Prostate gland (tissue), 2 donors: Measurements from ENCODE around the gene VPS18. TPM values are rescaled to one million over a fixed set of nuclear protein-coding genes. Genes with fewer than 3 reads are reported as not detected.

ENCODE experiments used
- DNase-seq: peaks from one replicate; pipeline ENCODE4 v3.0.0-alpha.2; 2019; ENCODE audit warnings: low spot score
- H3K27ac ChIP-seq, 2 donors: fragments of 200-600 bp; sonication (generic); 2 replicates each; pipeline ENCODE4 v1.5.1; 2017 to 2019
- H3K27me3 ChIP-seq: fragments of 200-600 bp; sonication (generic); replicated peaks from 2 replicates; pipeline ENCODE4 v1.5.1; 2019; ENCODE audit not compliant: insufficient read depth
- H3K36me3 ChIP-seq, 2 donors: fragments of 200-600 bp; sonication (generic); 1 replicate in 1 of 2; 2 replicates in 1 of 2; pipeline versions ENCODE4 v1.5.1 to v1.8.1; 2017 to 2019
- H3K4me1 ChIP-seq: fragments of 200-600 bp; sonication (generic); replicated peaks from 2 replicates; pipeline ENCODE4 v1.5.1; 2019
- H3K4me3 ChIP-seq, 2 donors: fragments of 200-600 bp; sonication (generic); 2 replicates each; pipeline ENCODE4 v1.5.1; 2017 to 2019
- H3K9me3 ChIP-seq: fragments of 200-600 bp; sonication (generic); 2 replicates; pipeline ENCODE4 v1.5.1; 2017
- POLR2A ChIP-seq: fragments of 450-650 bp; IDR thresholded peaks from one replicate; pipeline ENCODE4 v1.6.1; 2016; ENCODE audit warnings: antibody characterized with exemption, mild to moderate bottlenecking
- POLR2AphosphoS5 ChIP-seq: sonication (generic); formaldehyde crosslinking; IDR thresholded peaks from one replicate; pipeline ENCODE4 v1.6.1; 2017; ENCODE audit warnings: antibody characterized with exemption
- WGBS: methylation state at CpG from one replicate; pipeline ENCODE4 v1.1.5; 2018; 5-methylcytosine and 5-hydroxymethylcytosine counted together
- intact Hi-C: fragments of 100-400 bp; cut with DNase I; formaldehyde crosslinking; loops from one replicate; pipeline ENCODE4 v1.14.2; 2022
- total RNA-seq, 2 donors: library from RNA; depleted of rRNA; stranded (reverse); fragments of >200 nt; gene quantifications; one replicate each; pipeline ENCODE4 v1.1.0, GENCODE V29; 2016
- TF ChIP-seq, protein P1 (sequence below), 4 experiments: fragments of 200-600 bp in 2 of 4; fragments of 450-650 bp in 2 of 4; sonication (generic) in 2 of 4; IDR thresholded peaks; 1 replicate in 3 of 4; 2 replicates in 1 of 4; pipeline ENCODE4 v1.5.1; 2016 to 2019; ENCODE audit warnings: antibody characterized with exemption in 4 of 4, mild to moderate bottlenecking in 2 of 4, moderate library complexity in 2 of 4

VPS18 gene
- total RNA-seq, 2 donors from 2014 or later, result 32.4 to 39.0 TPM

DNA sequence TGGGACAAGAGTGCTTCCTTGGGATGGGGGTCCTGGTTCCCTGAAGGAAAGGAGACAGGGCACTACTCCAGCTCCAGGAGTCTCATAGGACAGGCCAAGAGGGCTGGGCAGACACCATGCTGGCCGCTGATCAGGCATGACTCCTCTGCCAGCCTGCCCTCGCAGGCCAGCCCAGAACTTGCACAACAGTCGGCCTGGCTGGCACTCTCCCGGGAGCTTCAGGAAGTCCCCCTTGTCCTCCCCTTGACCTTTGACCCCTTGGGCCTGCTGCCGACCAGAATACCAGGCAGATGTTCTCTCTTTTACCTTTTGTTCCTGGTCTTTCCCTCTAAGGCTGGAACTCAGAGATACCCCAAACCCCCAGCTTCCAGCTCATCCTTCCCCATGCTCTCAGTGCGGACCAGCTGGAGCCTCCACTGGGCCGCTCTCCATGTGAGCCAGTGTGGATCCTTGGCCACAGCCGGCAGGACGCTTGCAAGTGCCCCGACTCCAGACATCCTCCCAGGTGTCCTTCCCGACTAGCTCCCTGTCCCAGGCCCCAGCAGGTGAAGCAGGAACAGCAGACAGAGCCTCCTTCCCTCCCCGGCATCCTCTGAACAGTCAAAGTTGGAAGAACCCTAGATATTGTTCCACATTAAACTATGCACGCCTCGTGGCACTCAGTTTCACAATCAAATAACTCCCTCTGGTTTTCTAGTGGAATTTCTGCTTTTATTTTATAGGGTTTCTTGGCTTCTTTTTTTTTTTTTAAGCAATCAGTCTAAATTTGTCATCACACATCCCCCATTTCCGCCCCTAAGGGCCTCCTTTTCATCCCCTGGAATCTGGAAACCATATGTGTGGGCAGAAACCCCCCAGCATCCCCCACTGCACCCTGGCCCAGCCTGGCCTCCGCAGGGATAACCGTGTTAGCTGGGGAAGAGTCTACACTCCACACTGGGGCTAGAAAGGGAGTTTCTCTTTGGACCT lies 15.7 kb downstream of the VPS18 start:
- 62% methylated on average over 17 of the region's 17 CpGs for WGBS
- no peak for DNase-seq
- Histone ChIP-seq H3K27ac (no peak overlapping the region), H3K9me3 (no peaks in the 10 kb centered on the region), H3K27me3 (no peaks in the 10 kb centered on the region), H3K36me3 (no peaks in the 10 kb centered on the region), H3K4me3 (no peak overlapping the region), H3K4me1 (peaks cover 19% of the 10 kb centered on the region)
- TF ChIP-seq POLR2A (no peak), POLR2AphosphoS5 (no peak)
- TF ChIP-seq, protein P1, sequence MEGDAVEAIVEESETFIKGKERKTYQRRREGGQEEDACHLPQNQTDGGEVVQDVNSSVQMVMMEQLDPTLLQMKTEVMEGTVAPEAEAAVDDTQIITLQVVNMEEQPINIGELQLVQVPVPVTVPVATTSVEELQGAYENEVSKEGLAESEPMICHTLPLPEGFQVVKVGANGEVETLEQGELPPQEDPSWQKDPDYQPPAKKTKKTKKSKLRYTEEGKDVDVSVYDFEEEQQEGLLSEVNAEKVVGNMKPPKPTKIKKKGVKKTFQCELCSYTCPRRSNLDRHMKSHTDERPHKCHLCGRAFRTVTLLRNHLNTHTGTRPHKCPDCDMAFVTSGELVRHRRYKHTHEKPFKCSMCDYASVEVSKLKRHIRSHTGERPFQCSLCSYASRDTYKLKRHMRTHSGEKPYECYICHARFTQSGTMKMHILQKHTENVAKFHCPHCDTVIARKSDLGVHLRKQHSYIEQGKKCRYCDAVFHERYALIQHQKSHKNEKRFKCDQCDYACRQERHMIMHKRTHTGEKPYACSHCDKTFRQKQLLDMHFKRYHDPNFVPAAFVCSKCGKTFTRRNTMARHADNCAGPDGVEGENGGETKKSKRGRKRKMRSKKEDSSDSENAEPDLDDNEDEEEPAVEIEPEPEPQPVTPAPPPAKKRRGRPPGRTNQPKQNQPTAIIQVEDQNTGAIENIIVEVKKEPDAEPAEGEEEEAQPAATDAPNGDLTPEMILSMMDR (IDR thresholded peaks at IDR 0.05), result no peak
- intact Hi-C loops, result loop anchor here (5.0 to 10.0 kb wide), 3 partner anchors 32 to 272 kb away; partner anchors contain the start of gene INO80

DNA sequence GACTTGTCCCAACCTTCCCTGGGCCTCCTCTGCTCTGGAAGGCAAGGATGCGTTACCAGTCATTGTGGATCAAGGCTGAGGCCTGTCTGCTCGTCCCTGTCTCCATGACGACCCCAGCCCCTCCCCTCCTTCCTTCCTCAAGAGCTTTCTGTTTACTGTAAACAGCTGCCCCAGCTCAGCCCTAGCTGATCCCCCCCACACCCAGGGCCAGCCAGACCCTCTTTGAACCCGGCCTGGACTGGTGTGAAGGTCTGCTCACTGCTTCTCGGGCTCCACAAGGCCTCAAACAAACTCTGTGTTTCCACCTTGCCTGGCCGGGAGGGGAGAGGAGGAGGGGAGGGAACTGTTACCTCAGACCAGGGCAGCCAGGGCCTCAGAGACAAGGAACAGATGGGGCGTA lies 16.9 kb downstream of the VPS18 start:
- no peaks in the 10 kb centered on the region for H3K9me3 ChIP-seq
- no peaks in the 10 kb centered on the region for H3K27me3 ChIP-seq
- WGBS, result 62% methylated on average over 7 of the region's 7 CpGs

DNA sequence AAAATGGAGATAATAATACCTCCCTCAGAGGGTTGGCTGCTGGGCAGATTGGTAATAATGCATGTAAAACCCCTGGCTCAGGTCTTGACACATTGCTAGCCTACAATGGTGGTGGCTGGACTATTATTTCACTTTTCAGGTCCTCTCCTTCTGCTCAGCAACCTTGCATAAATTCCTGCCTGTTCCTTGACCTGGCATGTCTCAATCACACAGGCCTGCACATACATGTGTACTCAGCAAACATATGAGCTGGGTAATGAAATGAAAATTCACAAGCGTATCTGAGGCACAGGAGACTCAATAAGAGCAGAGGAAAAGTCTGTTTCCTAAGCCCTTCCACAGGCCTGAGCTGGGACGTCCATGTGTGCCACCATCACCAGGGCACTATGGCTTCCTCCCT lies 17.4 kb downstream of the VPS18 start:
- Histone ChIP-seq H3K36me3 (no peaks in the 10 kb centered on the region), H3K4me3 (no peak overlapping the region), H3K9me3 (no peaks in the 10 kb centered on the region), H3K27me3 (no peaks in the 10 kb centered on the region), H3K4me1 (peaks cover 8% of the 10 kb centered on the region), H3K27ac (no peak overlapping the region)
- intact Hi-C loops, result no loop called here
- TF ChIP-seq, protein P1 (IDR thresholded peaks at IDR 0.05), result no peak
- TF ChIP-seq POLR2AphosphoS5 (no peak), POLR2A (no peak)
- DNase-seq, result no peak
- 61% methylated on average over 2 of the region's 2 CpGs for WGBS

More for the DNA sequence above, 16.9 kb downstream of the VPS18 start:
- TF ChIP-seq POLR2A (no peak), POLR2AphosphoS5 (no peak)
- TF ChIP-seq, protein P1 (IDR thresholded peaks at IDR 0.05), result no peak
- H3K4me1 ChIP-seq, result peaks cover 13% of the 10 kb centered on the region
- no peak overlapping the region for H3K27ac ChIP-seq
- intact Hi-C loops, result no loop called here
- H3K36me3 ChIP-seq, result no peaks in the 10 kb centered on the region
- no peak overlapping the region for H3K4me3 ChIP-seq
- no peak for DNase-seq

DNA sequence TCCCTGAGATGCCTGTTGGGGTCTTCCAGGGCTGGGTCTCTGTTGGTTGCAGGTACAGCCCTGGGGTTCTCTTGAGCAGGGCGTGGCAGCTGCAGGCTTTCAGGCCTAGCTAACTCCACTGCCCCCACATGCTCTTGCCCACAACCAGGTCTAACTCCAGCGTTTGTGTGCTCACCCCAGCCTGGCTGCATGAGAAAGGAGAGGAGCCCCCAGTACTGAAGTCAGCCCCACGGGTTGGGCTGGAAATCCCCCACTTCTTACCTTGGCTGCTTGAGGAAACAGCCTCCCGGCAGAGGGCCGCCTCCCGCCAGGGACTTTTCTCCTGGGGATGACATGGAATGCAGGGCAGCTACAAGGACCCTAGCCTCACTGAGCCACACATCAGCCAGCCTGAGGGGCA lies 18.2 kb downstream of the VPS18 start:
- H3K4me3 ChIP-seq, result no peak overlapping the region
- peaks cover 4% of the 10 kb centered on the region for H3K4me1 ChIP-seq
- no peaks in the 10 kb centered on the region for H3K36me3 ChIP-seq
- no peak for DNase-seq
- H3K27ac ChIP-seq, result no peak overlapping the region
- H3K27me3 ChIP-seq, result no peaks in the 10 kb centered on the region
- TF ChIP-seq POLR2AphosphoS5 (no peak), POLR2A (no peak)
- TF ChIP-seq, protein P1 (IDR thresholded peaks at IDR 0.05), result no peak
- intact Hi-C loops, result no loop called here
- H3K9me3 ChIP-seq, result no peaks in the 10 kb centered on the region
- WGBS, result 87% methylated on average over 5 of the region's 6 CpGs
